ENCODE measurements around the gene ATP5MG.

ATP5MG gene

DNA sequence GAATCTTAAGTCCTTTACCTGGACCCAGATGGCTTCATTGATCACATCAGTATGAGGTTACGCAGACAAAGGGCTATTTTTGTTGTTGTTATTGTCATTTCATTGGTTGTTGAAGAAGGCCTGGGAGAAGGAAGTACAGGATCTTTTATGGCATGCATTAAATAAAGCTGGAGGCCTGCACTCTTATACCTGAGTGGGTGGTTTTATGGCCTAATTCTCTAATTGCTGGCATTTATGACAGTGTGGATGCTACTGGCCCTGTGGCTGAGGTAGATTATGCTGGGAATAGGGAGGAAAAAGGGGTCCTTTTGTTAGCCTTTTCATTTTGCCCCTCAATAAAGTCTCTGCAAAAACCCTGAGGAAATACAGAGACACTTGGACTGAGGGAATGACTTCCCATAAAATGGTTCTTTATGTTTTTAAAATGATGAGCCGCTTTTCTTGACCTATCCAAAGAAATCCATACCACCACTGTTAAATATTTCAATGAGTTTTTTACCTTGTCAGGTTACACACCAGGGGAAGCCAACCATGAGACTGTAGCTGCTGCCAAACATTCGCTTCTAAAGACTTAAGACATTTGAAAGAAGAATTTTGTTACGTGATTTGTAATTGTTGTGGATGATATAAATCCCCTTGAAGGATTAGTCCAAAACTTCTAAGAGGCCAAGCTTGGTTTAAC, 41.6 kb downstream of the ATP5MG start:
- DNase-seq, result no peak

DNA sequence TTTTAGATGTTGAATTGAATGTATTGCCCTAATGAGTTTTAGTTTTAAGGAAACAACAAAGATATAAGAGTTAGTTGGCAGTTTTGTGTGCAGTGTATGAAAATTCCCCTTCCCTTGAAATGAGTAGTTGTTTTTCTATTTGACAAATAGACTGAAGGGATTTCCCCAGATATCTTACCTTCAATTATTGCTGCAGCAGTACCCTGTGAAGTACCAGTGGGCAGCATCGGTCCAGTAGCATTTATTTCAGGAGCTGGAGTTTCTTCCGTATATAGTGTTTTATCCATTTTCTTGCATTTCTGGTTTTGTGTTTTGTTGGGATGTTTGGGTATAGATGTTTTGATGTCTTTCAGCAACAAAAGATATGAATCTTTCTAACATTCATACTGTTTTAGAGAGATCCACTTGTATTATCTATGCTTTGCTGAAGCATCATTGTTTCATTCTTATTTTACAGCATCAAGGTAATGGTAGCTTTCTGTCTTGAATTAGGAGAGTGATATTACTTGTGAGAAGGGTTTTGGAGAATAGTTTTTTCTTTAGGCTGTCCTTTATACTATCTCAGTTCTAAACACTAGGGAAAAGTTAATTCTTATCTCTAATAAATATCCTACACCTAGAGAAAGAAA, 42.3 kb downstream of the ATP5MG start:
- no peak for DNase-seq

DNA sequence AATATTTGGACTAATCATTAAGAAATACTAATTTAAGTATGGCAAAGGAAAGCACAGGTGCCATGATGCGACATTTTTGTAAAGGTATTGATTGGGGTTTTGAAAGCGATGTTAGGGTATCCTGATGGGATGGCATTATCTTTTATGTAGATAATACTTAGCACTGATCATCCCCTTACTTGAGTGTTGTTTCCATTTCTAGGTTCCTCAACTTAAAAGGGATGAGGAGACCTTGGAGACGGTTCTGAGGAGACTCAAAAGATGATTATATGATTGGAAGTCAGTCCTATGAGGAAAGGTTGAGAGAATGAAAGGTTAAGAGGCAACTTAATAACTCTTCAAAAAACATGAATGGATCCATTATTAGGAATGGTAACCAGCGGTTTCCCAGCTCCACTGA, 46.0 kb downstream of the ATP5MG start:
- no peak for DNase-seq

DNA sequence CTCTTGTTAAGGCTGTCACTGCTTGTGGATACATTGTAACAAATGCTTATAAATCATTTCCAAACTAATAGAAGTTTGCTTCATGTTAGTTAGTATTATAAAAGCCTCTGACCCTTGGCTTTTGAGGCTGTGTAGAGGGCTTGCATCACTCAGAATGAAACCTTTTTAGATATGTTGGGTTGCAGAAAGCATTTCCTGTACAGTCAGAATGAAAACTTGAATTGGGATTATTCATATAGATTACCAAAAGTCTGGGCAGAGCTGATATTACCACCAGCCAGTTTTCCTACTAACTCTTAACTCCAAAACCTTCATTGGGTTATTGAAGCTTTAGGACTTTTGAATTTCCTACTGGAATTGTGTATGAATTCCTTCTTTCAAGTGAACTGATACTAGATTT, 46.9 kb downstream of the ATP5MG start:
- DNase-seq, result no peak

DNA sequence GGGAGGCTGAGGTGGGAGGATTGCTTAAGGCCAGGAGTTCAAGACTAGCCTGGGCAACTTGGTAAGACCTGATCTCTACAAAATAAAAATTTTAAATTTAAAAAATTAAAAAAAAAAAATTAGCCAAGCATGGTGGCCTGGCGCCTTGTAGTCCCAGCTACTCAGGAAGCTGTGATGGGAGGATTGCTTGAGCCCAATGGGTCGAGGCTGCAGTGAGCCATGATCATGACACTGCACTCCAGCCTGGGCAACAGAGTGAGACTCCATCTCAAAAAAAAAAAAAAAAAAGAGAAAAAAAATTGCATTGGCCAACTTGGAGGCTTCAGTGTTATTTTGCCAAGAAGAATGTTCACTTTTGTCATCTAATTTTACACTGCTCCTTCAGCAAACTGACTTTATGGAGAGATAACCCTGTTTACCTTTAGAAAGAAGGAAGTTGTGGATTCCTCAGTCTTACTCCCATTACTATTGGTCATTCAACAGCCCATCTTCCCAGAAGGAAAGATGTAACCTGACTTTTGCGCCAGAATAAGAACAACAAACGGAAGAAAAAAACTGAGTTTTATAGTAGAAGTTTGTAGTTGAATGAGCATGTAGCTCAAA, 48.0 kb downstream of the ATP5MG start:
- no peak for DNase-seq

DNA sequence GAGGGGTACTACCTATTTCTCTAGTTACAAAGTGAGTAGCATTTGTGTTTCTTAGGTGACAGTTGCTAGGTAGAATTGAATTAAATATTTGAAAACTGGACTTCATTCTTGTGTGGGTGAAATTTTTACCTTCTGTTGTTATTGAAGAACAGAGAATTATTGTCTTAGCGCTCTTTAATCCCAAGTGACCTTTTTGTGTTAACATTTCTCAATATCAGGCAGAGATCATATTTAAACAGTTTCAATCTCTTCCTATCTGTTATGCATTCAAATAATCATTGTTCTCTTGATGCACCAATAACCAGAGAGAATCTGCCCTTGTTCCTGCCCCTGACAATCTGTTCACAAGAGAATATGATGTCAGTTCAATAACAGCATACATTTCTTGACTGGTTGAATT, 49.0 kb downstream of the ATP5MG start:
- DNase-seq, result no peak

All from right forelimb (tissue), 1 donor.